T-helper 17 cell (primary cell): ENCODE data around the gene DSCAM. TPM values are rescaled to one million over a fixed set of nuclear protein-coding genes. Genes with fewer than 3 reads are reported as not detected.

Experiments
- ATAC-seq: fragments of 150-1000 bp; cut with Tn5 transposase; 2 replicates; pipeline ENCODE4 v1.10.0; 2021; ENCODE audit warnings: mild to moderate bottlenecking, moderate library complexity
- DNase-seq, 3 donors: peaks; one replicate each; pipeline versions ENCODE4 v3.0.0 to v3.0.0-alpha.2; 2020 to 2021
- H3K9me3 ChIP-seq: one replicate; pipeline ENCODE4 v1.7.0; 2013; ENCODE audit warnings: low read length, mild to moderate bottlenecking; ENCODE audit not compliant: control insufficient read depth, poor library complexity, severe bottlenecking
- H3K27ac Mint-ChIP-seq: one replicate; pipeline ENCODE4 v1.8.0; 2022; ENCODE audit warnings: mild to moderate bottlenecking, moderate library complexity, mixed read lengths
- H3K27me3 Mint-ChIP-seq: one replicate; pipeline ENCODE4 v1.8.0; 2022; ENCODE audit warnings: mixed read lengths
- H3K36me3 Mint-ChIP-seq: one replicate; pipeline ENCODE4 v1.8.0; 2022; ENCODE audit warnings: low read depth, mixed read lengths
- H3K4me1 Mint-ChIP-seq: one replicate; pipeline ENCODE4 v1.8.0; 2022; ENCODE audit warnings: mild to moderate bottlenecking, mixed read lengths
- H3K4me3 Mint-ChIP-seq: one replicate; pipeline ENCODE4 v1.8.0; 2022; ENCODE audit warnings: mild to moderate bottlenecking, moderate library complexity, mixed read lengths
- total RNA-seq, 4 donors: library from RNA in 2 of 4; stranded (reverse) in 2 of 4; gene quantifications; one replicate each; pipeline ENCODE4 v1.2.3 and lab custom pipeline; 2022 to 2026

DSCAM gene
- total RNA-seq, 2 donors from 2014 or later, result not detected

GRCh38 chr21:39984286-39984991 is 862.5 kb downstream of the DSCAM start:
- H3K36me3 Mint-ChIP-seq, result no peaks in the 10 kb centered on the region
- no peaks in the 10 kb centered on the region for H3K4me1 Mint-ChIP-seq
- H3K4me3 Mint-ChIP-seq, result no peak overlapping the region
- no peak for DNase-seq
- ATAC-seq, result no peak
- H3K27me3 Mint-ChIP-seq, result no peaks in the 10 kb centered on the region
- H3K27ac Mint-ChIP-seq, result no peak overlapping the region
- H3K9me3 ChIP-seq, result no peaks in the 10 kb centered on the region

GRCh38 chr21:39980241-39980820 is 866.6 kb downstream of the DSCAM start:
- Mint-ChIP-seq H3K36me3 (no peaks in the 10 kb centered on the region), H3K4me3 (no peak overlapping the region), H3K4me1 (no peaks in the 10 kb centered on the region), H3K27me3 (peaks cover 5% of the 10 kb centered on the region), H3K27ac (no peak overlapping the region)
- no peak for ATAC-seq
- no peak for DNase-seq
- no peaks in the 10 kb centered on the region for H3K9me3 ChIP-seq

- Mint-ChIP-seq H3K27me3 (peaks cover 5% of the 10 kb centered on the region), H3K36me3 (no peaks in the 10 kb centered on the region), H3K4me3 (no peak overlapping the region), H3K27ac (no peak overlapping the region), H3K4me1 (no peaks in the 10 kb centered on the region)
- DNase-seq, result no peak
- no peaks in the 10 kb centered on the region for H3K9me3 ChIP-seq
- no peak for ATAC-seq
Observed at GRCh38 chr21:39979321-39979720, 867.6 kb downstream of the DSCAM start.

GRCh38 chr21:39976800-39977199 is 870.2 kb downstream of the DSCAM start:
- no peaks in the 10 kb centered on the region for H3K9me3 ChIP-seq
- no peak overlapping the region for H3K4me3 Mint-ChIP-seq
- DNase-seq, result no peak
- no peak for ATAC-seq
- peaks cover 5% of the 10 kb centered on the region for H3K27me3 Mint-ChIP-seq
- H3K27ac Mint-ChIP-seq, result no peak overlapping the region
- H3K36me3 Mint-ChIP-seq, result no peaks in the 10 kb centered on the region
- H3K4me1 Mint-ChIP-seq, result no peaks in the 10 kb centered on the region

- Mint-ChIP-seq H3K4me1 (no peaks in the 10 kb centered on the region), H3K27ac (no peak overlapping the region), H3K36me3 (no peaks in the 10 kb centered on the region), H3K4me3 (no peak overlapping the region), H3K27me3 (peaks cover 5% of the 10 kb centered on the region)
- ATAC-seq (no peak), DNase-seq (no peak)
- no peaks in the 10 kb centered on the region for H3K9me3 ChIP-seq
Observed at GRCh38 chr21:39972976-39973770, 873.8 kb downstream of the DSCAM start.

- DNase-seq (no peak), ATAC-seq (no peak)
- Mint-ChIP-seq H3K36me3 (no peaks in the 10 kb centered on the region), H3K4me1 (no peaks in the 10 kb centered on the region), H3K4me3 (no peak overlapping the region), H3K27ac (no peak overlapping the region), H3K27me3 (peaks cover 5% of the 10 kb centered on the region)
- H3K9me3 ChIP-seq, result no peaks in the 10 kb centered on the region
Observed at GRCh38 chr21:39972471-39972870, 874.5 kb downstream of the DSCAM start.

GRCh38 chr21:39971956-39972355 is 875.0 kb downstream of the DSCAM start:
- DNase-seq, result no peak
- peaks cover 5% of the 10 kb centered on the region for H3K27me3 Mint-ChIP-seq
- H3K4me3 Mint-ChIP-seq, result no peak overlapping the region
- no peaks in the 10 kb centered on the region for H3K36me3 Mint-ChIP-seq
- H3K4me1 Mint-ChIP-seq, result no peaks in the 10 kb centered on the region
- no peak for ATAC-seq
- H3K27ac Mint-ChIP-seq, result no peak overlapping the region
- H3K9me3 ChIP-seq, result no peaks in the 10 kb centered on the region

GRCh38 chr21:39969691-39970364 is 877.1 kb downstream of the DSCAM start:
- H3K4me3 Mint-ChIP-seq, result no peak overlapping the region
- H3K4me1 Mint-ChIP-seq, result no peaks in the 10 kb centered on the region
- no peak overlapping the region for H3K27ac Mint-ChIP-seq
- no peaks in the 10 kb centered on the region for H3K36me3 Mint-ChIP-seq
- ATAC-seq, result no peak
- no peaks in the 10 kb centered on the region for H3K9me3 ChIP-seq
- H3K27me3 Mint-ChIP-seq, result no peaks in the 10 kb centered on the region
- no peak for DNase-seq

- H3K36me3 Mint-ChIP-seq, result no peaks in the 10 kb centered on the region
- H3K27ac Mint-ChIP-seq, result no peak overlapping the region
- H3K4me1 Mint-ChIP-seq, result no peaks in the 10 kb centered on the region
- H3K4me3 Mint-ChIP-seq, result no peak overlapping the region
- H3K9me3 ChIP-seq, result no peaks in the 10 kb centered on the region
- ATAC-seq (no peak), DNase-seq (no peak)
- no peaks in the 10 kb centered on the region for H3K27me3 Mint-ChIP-seq
Observed at GRCh38 chr21:39968010-39968409, 878.9 kb downstream of the DSCAM start.

GRCh38 chr21:39966786-39967185 is 880.2 kb downstream of the DSCAM start:
- no peaks in the 10 kb centered on the region for H3K9me3 ChIP-seq
- no peak overlapping the region for H3K4me3 Mint-ChIP-seq
- no peak for DNase-seq
- no peaks in the 10 kb centered on the region for H3K27me3 Mint-ChIP-seq
- no peaks in the 10 kb centered on the region for H3K4me1 Mint-ChIP-seq
- H3K36me3 Mint-ChIP-seq, result no peaks in the 10 kb centered on the region
- H3K27ac Mint-ChIP-seq, result no peak overlapping the region
- no peak for ATAC-seq

- Mint-ChIP-seq H3K27ac (no peak overlapping the region), H3K36me3 (no peaks in the 10 kb centered on the region), H3K4me1 (no peaks in the 10 kb centered on the region), H3K27me3 (no peaks in the 10 kb centered on the region), H3K4me3 (no peak overlapping the region)
- ATAC-seq (no peak), DNase-seq (no peak)
- no peaks in the 10 kb centered on the region for H3K9me3 ChIP-seq
Observed at GRCh38 chr21:39965026-39965425, 881.9 kb downstream of the DSCAM start.

GRCh38 chr21:39961251-39961650 is 885.7 kb downstream of the DSCAM start:
- no peaks in the 10 kb centered on the region for H3K9me3 ChIP-seq
- no peak for DNase-seq
- no peak for ATAC-seq
- Mint-ChIP-seq H3K27ac (no peak overlapping the region), H3K27me3 (no peaks in the 10 kb centered on the region), H3K36me3 (no peaks in the 10 kb centered on the region), H3K4me3 (no peak overlapping the region), H3K4me1 (no peaks in the 10 kb centered on the region)
